Measurements from ENCODE around the gene R3HCC1L.

R3HCC1L gene

DNA sequence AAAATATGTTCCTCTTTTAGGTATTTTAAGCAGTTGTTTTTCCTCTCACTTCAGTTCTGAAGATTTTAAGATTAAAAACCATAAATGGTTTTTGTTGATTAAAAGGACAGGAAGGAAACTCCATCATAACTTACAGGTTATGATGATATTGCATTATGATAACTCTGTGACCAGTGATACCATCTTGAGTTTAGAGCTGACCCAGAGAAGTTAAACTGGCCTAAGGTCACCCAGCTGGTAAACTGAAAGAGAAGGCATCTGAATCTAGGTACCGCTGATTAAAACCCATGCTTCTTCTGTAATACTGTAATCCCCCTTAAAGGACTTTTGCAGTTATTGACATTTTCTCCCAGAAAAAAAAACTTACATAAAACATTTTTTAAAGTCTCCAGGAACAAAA, 103.9 kb downstream of the R3HCC1L start:
- DNase-seq = peak; percentile 45

DNA sequence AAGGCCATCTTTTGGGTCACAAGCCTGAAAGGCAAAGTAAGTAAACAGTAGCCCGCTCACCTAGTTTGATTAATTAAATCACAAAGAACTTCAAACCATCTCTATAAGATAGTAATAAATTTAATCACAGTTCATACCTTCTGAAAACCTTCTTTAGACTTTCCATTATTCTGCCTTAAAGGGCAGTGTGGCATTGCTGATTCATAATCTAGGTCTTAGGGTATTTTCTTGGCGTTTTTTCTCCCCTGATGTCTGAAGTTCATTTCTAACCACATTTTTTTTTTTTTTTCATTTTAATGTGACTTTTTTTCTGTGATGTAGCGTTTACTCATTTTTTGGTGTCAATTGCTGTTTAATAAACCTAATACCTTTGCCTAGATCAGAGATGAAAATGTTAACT, 106.1 kb downstream of the R3HCC1L start:
- no peak for DNase-seq

DNA sequence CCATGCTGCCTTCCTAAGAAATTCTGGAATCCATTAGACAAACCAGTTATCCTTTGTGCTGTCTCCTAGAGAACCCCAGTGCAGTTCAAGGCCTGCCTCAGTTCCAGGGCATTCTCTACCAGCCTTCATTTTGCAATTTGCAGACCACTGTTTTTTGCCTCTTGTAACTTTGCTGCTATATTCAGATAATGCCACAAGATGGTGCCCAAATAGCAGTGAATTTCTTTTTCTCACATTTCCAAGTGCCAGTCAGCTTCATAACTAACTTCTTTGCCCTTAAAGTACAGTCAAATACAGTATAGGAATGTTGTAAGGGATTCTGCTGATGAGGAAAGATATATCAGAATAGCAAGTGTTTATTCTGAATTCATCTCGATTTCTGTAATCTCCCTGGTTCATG, 108.4 kb downstream of the R3HCC1L start:
- DNase-seq = no peak

DNA sequence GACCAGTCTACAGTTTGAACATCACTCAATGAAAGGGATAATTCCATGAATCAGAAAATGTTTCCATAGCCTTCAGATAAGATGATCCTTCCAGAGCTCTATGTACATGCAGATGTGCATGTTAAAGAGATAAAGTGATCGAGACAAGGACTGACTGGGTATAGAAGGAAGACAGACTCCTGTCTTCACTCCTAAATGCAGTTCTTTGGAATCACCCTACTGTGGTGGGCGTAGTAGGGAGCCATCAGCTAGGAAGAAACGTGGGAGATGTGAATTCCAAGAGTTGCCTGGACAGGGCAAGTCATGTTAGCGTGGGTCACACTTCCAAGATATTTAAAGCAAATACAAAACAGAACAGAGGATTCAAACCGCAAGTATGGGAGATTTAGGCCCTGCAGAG, 109.7 kb downstream of the R3HCC1L start:
- no peak for DNase-seq

DNA sequence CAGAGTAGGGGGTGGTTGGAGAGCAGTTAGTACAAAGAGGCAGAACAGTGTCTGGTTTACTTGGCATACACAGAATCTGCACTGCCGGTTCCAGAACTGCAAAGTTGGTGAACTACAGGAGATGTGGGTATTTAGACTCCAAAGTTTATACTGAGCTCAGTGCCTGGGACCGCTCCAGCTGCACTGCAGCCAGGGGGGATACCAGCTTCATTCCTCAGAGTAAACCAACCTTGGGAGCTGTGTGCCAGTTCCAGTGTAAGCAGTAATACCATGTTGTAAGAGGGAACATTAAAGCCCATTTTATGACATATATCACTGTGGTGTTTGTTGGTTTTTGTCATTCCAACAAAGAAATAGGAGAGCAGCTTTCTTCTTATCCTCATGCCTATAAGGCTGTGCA, 110.1 kb downstream of the R3HCC1L start:
- DNase-seq = no peak

DNA sequence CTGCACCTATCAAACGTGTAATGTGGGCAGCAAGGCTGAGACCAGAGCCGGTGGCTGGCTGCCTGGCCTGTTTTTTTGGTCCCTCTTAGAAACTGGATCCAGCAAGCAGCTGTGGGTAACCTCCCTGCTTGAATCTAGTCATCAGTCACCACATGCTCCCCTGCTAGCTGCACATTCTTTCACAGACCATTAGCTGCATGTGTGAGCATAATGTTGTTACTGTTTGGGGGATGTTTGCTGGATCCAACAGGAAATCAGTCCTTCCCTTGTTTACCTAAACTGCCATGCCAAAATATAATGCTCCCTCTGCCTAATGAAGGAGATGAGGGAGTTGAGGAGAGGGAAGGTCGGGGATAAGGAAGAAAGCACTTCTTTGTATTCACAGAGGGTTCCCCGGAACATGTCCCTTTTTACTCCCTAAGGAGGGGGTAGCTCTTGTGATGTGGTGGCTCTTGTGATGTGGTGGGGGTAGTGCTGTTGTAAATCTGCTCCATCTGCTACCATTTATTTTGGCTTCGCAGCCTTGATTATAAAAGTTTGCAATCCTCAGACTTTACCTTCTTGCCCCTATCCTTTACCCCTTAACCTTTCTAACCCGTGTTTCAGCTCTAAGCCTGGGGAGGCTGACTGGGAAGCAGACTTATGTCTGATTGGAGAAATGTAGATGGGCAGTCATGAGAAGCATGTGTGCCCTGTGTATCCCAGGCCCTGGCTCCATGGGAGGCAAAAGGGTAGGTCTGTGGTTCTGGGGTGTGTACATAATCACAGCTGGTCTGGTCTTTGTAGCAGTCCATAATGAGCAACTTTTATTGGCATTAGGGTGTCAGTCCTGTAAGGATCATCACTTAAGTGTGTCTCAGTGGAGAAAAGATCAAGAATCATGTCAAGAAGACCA, 112.7 kb downstream of the R3HCC1L start:
- DNase-seq = no peak

DNA sequence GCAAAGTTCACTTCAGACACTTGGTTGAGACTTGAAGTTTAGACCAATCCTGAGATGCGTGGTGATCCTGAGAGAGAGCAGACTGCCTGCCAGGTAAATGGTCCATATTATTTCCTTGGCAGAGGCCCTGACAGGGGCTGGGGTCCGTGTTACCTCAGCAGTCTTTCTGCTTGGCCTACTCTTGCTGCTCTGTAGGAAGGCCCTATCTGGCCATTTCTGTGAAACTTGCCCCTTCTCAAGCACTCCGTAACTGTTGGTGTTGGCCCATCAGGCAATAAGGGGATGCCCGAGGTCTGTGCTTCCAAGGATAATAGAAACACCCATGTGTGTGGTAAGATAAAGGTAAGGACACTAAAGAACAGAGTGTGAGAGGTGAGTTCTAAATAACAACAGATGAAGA, 113.6 kb downstream of the R3HCC1L start:
- no peak for DNase-seq

DNA sequence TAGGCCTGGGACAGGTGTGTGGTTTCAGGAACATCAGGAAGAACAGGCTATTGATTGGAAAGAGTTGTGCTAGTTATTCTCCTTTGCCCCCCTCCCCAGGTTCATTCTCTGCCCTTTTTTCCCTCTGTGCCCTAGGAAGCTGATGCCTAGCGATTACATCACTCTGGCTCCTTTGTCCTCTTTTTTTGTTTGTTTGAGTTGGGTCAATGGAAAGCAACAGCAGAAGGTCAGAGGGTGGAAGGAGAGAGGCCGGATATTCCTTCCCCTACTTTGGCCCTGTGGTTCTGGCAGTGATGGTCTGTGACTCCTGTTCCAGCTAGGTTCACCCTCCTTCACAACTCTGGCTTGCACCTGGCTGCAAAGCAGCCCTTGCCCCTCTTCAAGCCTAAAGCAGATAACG, 114.7 kb downstream of the R3HCC1L start:
- DNase-seq = no peak

DNA sequence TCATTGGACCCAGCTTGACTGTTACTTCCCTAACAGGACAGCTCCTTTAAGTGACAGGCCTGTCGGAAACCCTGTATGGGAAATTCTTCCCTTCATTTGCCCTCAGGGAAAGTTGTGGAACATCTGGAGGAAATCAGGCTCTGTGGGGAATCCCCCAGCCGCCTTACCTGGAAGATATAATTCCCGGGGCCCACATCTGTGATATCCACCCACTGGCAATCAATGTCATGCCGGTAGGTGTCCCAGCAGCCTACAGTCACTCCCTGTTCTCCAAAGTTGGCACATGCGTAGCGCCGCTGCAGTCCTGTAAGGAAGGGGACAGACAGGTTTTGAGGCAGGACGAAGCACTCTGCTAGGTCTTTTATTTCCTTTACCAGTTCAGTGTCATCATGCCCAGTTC, 116.9 kb downstream of the R3HCC1L start:
- no peak for DNase-seq

DNA sequence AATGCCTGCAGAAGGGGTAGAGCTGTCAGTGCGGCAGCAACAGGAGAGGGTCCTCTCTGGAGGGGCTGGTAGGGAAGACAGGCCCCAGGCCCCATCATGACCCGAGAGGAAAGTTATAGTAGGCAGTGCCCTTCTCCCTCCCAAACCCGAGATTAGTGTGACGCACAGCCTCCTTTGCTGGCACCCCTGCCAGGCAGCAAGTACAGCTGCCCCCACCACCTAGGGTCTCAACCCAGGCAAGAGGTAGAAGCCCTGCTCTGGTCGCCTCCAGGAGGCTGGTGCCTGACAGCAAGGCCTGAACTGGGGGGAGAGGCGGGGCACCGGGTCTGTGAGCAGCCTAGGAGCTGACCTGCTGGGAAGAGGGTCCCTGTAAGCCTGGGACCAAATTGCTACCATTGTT, 118.0 kb downstream of the R3HCC1L start:
- DNase-seq = no peak

DNA sequence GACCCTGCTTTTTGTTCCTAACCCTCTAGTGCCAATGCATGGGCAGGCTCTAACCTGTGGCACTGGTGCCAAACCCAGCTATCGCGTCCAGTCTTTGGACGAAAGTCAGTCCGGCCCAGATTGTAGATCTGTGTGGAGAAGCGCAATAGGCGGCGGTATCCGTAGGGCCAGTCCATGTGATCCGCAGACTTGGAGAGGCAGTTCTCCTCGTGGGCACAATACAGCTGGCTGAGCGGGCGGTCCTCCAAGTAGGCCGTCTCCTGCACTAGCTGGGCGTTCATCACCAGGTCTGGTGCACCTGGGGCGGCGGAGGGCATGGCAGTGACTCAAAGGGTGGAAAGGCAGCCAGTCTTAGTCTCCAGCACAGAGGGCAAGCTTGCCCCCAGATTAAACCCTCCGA, 119.0 kb downstream of the R3HCC1L start:
- DNase-seq = no peak

DNA sequence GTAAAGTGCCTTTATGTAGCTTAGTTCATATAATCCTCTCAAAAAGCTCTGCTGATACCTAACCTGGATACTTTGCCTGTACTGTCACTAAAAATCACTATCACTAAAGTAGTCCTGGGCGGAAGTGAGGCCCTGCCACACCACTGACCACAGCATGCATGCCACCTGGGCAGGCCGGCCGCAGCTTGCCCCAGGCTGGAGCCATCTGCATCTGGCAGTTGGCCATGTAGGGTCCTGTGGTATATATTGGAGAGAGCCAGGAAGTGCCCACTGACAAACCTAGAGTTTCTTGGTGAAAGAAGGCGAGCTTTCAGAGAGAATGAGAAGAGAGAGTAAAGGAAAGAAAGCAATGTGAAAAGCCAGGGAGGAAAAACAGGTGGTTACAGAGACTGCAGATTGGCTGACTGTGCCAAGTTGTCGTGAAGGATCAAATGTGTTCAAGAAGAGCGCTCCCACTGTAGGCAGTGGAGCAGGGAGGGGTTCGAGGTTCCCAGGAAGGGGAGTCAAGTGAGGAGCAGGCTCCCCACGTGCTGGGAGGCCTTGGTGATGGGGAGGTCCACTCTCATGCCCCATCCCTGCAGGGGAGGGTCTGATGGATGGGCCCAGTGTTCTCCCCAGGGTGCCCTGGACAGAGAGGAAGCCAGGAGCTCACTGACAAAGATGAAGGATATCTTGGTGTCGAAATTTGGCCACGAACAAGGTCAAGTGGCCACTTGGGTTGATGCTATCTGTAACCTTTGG, 119.9 kb downstream of the R3HCC1L start:
- no peak for DNase-seq

DNA sequence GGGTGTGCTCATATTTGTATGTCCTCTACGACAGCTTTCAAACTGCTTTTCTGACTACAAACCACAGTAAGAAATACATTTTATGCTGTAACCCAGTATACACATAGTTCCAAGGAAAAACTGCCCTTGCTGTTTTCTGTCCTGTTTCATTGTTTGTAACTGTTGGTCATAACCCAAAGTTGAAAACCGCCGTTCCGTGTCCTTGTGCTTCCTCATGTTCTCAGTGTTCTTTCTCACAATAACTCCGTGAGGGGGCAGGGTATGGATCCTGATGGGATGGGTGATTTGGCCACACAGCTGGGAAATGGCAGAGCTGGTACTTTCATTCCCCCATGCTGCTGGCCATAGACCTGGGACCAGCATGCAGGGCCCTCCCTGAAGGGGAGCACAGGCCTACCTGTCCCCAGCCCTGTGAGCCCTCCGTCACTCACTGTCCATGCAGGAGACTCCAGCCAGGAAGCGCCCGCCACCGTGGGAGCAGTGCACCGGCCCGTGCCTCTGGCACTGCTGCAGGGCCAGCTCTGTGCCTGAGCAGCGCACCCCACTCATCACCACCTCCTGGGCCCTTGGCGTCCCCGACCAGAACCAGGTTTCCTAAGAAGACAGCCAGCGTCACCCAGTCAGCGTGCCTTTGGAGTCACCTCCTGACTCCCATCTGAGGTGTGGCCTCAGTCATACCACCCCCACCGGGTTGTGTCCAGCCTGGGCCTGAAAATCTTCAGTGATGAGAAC, 120.9 kb downstream of the R3HCC1L start:
- no peak for DNase-seq

DNA sequence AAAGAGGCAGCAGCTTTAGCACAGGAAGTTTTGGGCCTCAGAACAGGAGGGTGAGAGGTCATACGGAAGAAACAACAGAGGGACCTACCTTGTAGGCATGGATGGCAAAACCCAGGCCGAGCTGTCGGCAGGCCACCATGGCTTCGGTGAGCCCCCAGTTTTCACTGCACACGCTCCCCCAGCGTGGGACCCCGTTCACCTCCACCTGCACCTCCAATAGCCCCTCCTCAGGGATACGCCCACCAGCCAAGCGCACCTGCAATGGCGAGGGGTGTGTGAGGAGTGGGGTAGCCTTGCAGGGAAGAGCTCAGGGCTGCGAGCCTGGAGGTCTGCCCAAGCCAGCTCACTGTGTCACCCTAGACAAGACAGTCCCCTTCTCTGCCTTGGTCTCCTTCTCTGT, 122.2 kb downstream of the R3HCC1L start:
- no peak for DNase-seq

DNA sequence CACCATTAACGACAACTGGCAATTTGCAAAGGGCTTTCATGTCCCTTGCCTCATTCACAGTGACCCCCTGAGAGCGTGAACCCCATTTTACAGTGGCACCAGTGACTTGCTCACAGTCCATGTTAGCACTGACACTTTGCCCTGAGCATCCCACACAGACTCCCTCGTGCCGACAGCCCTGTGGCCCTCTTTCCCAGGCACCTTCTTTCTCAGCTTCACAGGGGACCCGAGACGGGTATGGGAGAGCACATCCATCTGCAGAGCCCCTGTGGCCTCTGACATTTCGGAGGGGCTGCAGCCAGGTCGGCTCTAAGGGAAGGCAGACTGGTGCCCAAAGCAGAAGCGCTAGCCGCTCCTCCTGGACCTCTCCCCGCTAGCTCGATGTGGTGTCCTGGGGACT, 122.7 kb downstream of the R3HCC1L start:
- no peak for DNase-seq

DNA sequence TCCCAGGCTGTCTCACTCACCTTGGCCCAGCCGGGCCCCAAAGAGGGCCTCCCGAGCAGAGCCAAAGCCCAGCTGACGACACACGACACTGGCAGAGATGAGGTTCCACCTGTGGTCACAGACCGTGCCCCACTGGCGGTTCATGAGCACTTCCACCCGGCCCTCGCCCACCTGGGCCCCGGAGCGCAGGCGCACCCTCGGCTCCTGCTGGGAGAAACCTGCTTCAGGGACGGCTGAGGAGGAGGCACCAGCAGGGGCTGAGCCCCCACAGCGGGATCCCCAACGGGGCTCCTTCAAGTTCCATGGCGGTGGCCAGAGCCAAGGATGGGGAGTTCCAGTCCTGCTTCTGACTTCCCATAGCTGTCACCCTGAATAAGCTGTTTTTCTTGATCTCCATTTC, 123.5 kb downstream of the R3HCC1L start:
- no peak for DNase-seq

DNA sequence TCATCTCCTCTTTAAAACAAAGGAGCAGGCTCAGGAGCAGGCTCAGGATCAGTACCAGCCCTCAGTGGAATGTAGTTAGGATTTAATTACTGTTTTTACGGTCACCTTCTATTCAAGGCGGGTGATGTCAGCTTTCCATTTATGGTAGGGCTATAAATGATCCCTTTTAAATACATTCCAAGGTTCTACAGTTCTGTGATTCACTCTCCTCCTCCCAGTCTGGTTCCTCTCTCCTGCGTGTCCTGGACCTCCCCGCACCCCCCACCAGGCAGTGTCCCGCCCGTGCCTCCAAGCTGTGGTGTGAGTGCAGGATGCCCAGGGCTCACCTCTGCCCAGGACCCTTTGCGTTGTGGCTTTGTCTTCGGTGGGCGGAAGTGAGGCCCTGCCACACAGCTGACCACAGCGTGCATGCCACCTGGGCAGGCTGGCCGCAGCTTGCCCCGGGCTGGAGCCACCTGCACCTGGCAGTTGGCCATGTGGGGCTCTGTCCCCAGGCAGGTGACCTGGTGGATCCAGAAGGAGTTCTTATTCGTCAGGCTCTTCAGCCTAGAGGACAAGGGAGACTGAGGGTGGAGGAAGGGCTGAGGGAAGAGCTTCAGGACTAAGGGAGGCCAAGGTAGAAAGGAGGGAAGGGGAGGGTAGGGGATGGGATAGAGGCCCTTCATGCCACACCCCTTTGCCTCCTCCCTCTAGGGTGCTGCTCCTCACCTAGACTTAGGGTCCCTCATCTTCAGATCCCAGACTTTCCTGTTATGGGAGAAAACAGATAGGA, 124.4 kb downstream of the R3HCC1L start:
- no peak for DNase-seq

DNA sequence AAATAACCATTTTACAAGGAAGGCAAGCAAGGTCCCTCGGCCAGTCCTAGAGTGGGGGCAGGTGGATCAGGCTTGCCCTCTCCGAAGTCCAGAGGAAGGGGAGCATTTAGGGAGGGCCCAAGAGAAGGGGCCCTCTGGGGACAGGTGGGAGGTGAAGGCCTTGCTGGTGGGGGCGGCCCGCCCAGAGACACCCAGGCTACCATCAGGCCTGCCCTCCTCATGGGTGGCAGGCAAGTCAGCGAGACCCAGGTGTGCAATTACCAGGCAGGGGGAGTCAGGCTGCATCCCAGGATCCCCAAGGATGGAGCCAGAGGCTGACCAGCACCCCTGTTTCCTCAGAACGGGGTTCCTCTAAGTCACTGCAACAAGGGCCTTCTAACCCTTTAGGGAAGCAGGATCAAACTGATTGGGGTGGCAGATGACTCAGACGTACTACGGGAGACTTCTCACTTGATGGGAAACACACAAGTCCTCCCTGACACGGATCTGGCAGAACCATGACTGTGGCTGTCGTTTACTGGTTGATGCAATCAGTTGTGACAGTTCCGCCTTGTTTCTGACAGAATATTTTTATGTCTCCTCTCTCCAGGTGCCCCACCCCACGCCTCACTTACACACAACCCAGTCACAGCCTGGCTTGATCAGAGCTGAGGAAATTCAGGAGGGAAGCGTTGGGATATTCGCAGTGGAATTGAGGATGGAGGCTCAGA, 125.3 kb downstream of the R3HCC1L start:
- no peak for DNase-seq

DNA sequence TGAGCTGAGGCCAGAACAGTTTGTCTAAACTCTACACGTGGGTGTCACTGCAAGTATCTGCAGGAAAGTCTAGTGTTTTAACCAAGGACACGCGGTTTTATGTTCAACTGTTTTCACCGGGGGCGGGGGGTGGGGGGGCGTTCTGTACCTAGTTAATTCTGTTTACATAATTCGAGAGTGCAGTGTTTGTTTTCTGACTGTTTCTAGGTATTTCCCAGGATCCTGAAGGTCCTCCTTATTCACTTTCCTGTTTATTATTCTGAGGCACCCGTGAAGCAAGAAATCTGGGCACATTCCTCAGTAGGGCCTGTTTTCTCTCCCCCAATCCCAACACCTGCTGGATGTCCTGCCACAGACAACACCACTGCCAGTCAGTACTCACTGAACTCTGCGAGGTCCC, 125.9 kb downstream of the R3HCC1L start:
- DNase-seq = no peak

DNA sequence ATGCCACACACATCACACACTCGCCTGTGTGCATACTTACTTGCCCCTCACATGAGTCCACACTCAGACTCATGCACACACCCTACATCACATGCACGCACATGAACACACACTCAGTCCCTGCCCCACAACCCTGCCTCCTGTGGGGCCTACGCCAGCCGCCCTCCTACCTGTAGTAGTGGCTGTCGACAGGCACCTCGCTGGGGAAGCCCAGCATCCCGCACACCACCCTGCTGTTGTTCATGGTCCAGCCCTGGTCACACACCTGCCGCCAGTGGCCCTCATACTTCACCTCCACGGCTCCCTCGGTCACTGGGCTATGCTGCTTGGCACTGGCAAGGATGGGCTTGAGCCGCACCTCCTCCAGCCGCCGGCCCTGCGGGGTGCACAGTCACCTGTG, 126.3 kb downstream of the R3HCC1L start:
- no peak for DNase-seq

DNA sequence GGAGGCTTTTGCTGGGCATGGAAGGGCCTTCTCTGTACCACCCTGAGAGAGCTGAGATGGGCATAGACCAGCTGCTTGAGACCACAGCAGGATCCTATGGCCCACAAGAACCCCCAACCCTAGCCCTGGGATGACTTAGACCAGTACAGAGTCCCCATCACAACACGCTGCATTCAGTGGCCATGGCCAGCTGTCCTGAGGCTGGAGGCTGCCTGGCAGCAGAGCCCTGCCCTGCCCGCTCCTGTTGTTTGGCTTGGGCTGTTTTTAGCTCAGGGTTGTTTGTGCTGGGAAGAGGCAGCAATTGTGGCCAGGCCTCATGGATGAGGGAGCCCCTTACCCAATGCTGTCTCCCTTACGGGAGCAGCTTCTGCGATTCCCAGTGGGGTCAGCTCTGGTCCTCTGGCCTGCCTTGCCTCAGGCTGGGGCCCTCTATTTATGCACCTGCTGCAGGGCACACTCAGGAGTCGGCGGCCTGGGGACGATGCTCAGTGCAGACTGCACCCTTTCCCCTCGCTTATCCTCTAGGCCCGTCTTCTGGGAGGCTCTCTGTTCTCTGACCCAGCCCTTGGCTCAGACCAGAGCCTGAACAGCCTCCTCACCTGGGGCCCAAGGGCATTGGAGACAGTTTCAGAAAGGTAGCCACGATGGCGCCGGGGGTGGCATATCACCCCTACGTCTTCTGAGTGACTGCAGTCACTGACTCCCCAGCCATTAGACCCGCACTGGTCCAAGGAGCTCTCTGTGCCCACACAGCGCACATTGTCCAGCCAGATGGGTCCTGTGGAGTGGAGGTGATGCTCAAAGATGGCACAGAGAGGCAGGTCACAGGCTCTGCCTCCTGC, 127.2 kb downstream of the R3HCC1L start:
- no peak for DNase-seq

Data from GF-D8 (cell line).